Esophagus muscularis mucosa (tissue), 4 donors: ENCODE data around the gene RPS21.

Source experiments
- EP300 ChIP-seq: sonication (generic); formaldehyde crosslinking; IDR thresholded peaks from one replicate; pipeline ENCODE4 v1.6.1; 2017; ENCODE audit warnings: antibody characterized with exemption
- POLR2A ChIP-seq: fragments of 450-650 bp; IDR thresholded peaks from one replicate; pipeline ENCODE4 v1.6.1; 2017; ENCODE audit warnings: antibody characterized with exemption, moderate library complexity, mild to moderate bottlenecking, low read depth
- POLR2AphosphoS5 ChIP-seq, 2 donors: sonication (generic); formaldehyde crosslinking; IDR thresholded peaks; one replicate each; pipeline ENCODE4 v1.6.1; 2017; ENCODE audit warnings: antibody characterized with exemption in 2 of 2
- TF ChIP-seq, protein P1 (sequence below), 3 experiments: fragments of 200-600 bp in 2 of 3; fragments of 450-650 bp in 1 of 3; sonication (generic) in 2 of 3; IDR thresholded peaks; one replicate each; pipeline ENCODE4 v1.5.1; 2017 to 2019; ENCODE audit warnings: antibody characterized with exemption in 3 of 3, mild to moderate bottlenecking in 2 of 3, moderate library complexity in 1 of 3

DNA sequence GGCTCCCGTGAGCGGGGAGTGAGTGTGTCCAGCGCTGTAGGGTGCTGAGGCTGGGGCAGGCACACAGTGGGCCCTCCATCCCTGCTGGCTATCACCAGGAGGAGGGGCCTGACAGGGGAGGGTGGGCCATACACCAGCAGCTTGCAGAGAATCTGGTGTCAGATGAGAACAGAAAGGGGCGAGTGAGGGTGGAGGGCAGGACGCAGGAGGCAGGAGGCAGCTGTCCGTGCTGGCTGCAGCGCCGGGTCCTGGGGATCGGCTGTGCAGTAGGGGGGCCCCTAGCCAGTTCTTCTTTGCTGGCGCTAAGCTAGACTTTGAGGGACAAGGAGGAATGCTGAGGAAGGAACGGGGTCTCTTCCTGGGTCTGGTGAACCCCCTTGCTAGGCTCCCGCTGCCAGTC, 21.7 kb downstream of the RPS21 start:
- TF ChIP-seq, protein P1, sequence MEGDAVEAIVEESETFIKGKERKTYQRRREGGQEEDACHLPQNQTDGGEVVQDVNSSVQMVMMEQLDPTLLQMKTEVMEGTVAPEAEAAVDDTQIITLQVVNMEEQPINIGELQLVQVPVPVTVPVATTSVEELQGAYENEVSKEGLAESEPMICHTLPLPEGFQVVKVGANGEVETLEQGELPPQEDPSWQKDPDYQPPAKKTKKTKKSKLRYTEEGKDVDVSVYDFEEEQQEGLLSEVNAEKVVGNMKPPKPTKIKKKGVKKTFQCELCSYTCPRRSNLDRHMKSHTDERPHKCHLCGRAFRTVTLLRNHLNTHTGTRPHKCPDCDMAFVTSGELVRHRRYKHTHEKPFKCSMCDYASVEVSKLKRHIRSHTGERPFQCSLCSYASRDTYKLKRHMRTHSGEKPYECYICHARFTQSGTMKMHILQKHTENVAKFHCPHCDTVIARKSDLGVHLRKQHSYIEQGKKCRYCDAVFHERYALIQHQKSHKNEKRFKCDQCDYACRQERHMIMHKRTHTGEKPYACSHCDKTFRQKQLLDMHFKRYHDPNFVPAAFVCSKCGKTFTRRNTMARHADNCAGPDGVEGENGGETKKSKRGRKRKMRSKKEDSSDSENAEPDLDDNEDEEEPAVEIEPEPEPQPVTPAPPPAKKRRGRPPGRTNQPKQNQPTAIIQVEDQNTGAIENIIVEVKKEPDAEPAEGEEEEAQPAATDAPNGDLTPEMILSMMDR (IDR thresholded peaks at IDR 0.05) = no peak
- no peak for TF ChIP-seq POLR2A
- TF ChIP-seq POLR2AphosphoS5 (IDR thresholded peaks at IDR 0.05) = no peak
- TF ChIP-seq EP300 = no peak
